ENCODE data around the gene MDC1. TPM values are rescaled to one million over a fixed set of nuclear protein-coding genes. Genes with fewer than 3 reads are reported as not detected.
"Not testable (repeated sequence)": the region's sequence is repeated elsewhere in the genome, so short reads cannot be mapped to it uniquely, and the experiment has no call there.

Gene MDC1
- total RNA-seq, 2 experiments from 2014 or later, result 79.5 to 88.7 TPM

- peaks cover 1% of the 10 kb centered on the region for H3K27me3 Mint-ChIP-seq
Observed at GRCh38 chr6:30722280-30723112, 5.4 kb upstream of the MDC1 start.

GRCh38 chr6:30722025-30722279 lies 4.9 kb upstream of the MDC1 start:
- H3K4me1 Mint-ChIP-seq (ENCODE audit: low read depth), result peaks cover 44% of the 10 kb centered on the region
- peak; percentile 39 for DNase-seq
- H3K27me3 Mint-ChIP-seq, H3K9me3 Mint-ChIP-seq: not testable (repeated sequence)
- intact Hi-C loops (cut with micrococcal nuclease), result loop anchor here (1.0 to 10.0 kb wide), 3 partner anchors 15 to 363 kb away; no protein-coding TSS in a partner anchor
- H3K27ac Mint-ChIP-seq, result peak overlapping the region; percentile 95
- ChIA-PET POLR2A (interaction anchor here (0.8 to 9.7 kb wide), 11 partner anchors 8 to 240 kb away, joined by 3 to 209 read pairs (median 5); partner anchors contain the start of genes C6orf136, MRPS18B, NRM and PPP1R18), CTCF (interaction anchor here (0.7 to 24.6 kb wide), 21 partner anchors 9 to 240 kb away, joined by 3 to 628 read pairs (median 5); partner anchors contain the start of genes ATAT1, C6orf136, DHX16 and MRPS18B)
- peak overlapping the region; percentile 92 for H3K4me3 Mint-ChIP-seq
- peaks cover 54% of the 10 kb centered on the region for H3K36me3 Mint-ChIP-seq

More at GRCh38 chr6:30722280-30723112, 5.4 kb upstream of the MDC1 start:
- peaks cover 52% of the 10 kb centered on the region for H3K36me3 Mint-ChIP-seq
- DNase-seq, result peak; percentile 90
- no peaks in the 10 kb centered on the region for H3K9me3 Mint-ChIP-seq
- H3K27ac Mint-ChIP-seq, result peak overlapping the region; percentile 95
- intact Hi-C loops (cut with micrococcal nuclease), result loop anchor here (1.0 to 10.0 kb wide), 3 partner anchors 15 to 362 kb away; no protein-coding TSS in a partner anchor
- ChIA-PET CTCF (interaction anchor here (0.6 to 24.6 kb wide), 23 partner anchors 9 to 240 kb away, joined by 3 to 628 read pairs (median 4); partner anchors contain the start of genes ATAT1, C6orf136 and DHX16), POLR2A (interaction anchor here (0.7 to 9.7 kb wide), 14 partner anchors 9 to 240 kb away, joined by 3 to 209 read pairs (median 4); partner anchors contain the start of genes C6orf136, MRPS18B, NRM and PPP1R18)
- peak overlapping the region; percentile 92 for H3K4me3 Mint-ChIP-seq
- H3K4me1 Mint-ChIP-seq (ENCODE audit: low read depth), result peaks cover 44% of the 10 kb centered on the region

GRCh38 chr6:30721198-30722024 lies 4.3 kb upstream of the MDC1 start:
- Mint-ChIP-seq H3K27ac (peak overlapping the region; percentile 95), H3K4me3 (peak overlapping the region; percentile 92)
- DNase-seq, result peak; percentile 95

GRCh38 chr6:30720738-30721197 lies 3.7 kb upstream of the MDC1 start:
- peak; percentile 76 for DNase-seq
- POLR2A ChIA-PET, result interaction anchor here (0.7 to 9.7 kb wide), 7 partner anchors 10 to 150 kb away, joined by 3 to 209 read pairs (median 8); partner anchors contain the start of genes ABCF1, MRPS18B, NRM and PPP1R18
- CTCF ChIA-PET, result interaction anchor here (1.0 to 24.6 kb wide), 8 partner anchors 11 to 179 kb away, joined by 3 to 628 read pairs (median 8); partner anchors contain the start of genes DHX16, MRPS18B and PPP1R10
- intact Hi-C loops (cut with micrococcal nuclease), result loop anchor here (2.0 to 10.0 kb wide), 3 partner anchors 74 to 364 kb away; partner anchors contain the start of genes C6orf136 and HLA-E
- peak overlapping the region; percentile 95 for H3K27ac Mint-ChIP-seq
- H3K9me3 Mint-ChIP-seq, result no peaks in the 10 kb centered on the region
- peaks cover 62% of the 10 kb centered on the region for H3K36me3 Mint-ChIP-seq
- peaks cover 1% of the 10 kb centered on the region for H3K27me3 Mint-ChIP-seq
- H3K4me1 Mint-ChIP-seq (ENCODE audit: low read depth), result peaks cover 52% of the 10 kb centered on the region
- H3K4me3 Mint-ChIP-seq, result peak overlapping the region; percentile 92

More at GRCh38 chr6:30721198-30722024, 4.3 kb upstream of the MDC1 start:
- Mint-ChIP-seq H3K9me3 (no peaks in the 10 kb centered on the region), H3K4me1 (ENCODE audit: low read depth) (peaks cover 48% of the 10 kb centered on the region), H3K27me3 (peaks cover 1% of the 10 kb centered on the region), H3K36me3 (peaks cover 59% of the 10 kb centered on the region)
- ChIA-PET POLR2A (interaction anchor here (0.7 to 9.7 kb wide), 13 partner anchors 9 to 239 kb away, joined by 3 to 209 read pairs (median 4); partner anchors contain the start of genes C6orf136, MRPS18B, NRM and PPP1R18), CTCF (interaction anchor here (0.7 to 24.6 kb wide), 17 partner anchors 10 to 180 kb away, joined by 3 to 628 read pairs (median 6); partner anchors contain the start of genes DHX16, MRPS18B and PPP1R10)
- intact Hi-C loops (cut with micrococcal nuclease), result loop anchor here (1.0 to 10.0 kb wide), 5 partner anchors 16 to 363 kb away; partner anchors contain the start of genes C6orf136 and HLA-E

GRCh38 chr6:30719791-30720737 lies 3.0 kb upstream of the MDC1 start, which contains the start of gene TUBB:
Gene TUBB, plus strand, starts transcription at chr6:30720352. Its CDS starts 155 bp downstream, at chr6:30720507.
- Mint-ChIP-seq H3K9me3 (no peaks in the 10 kb centered on the region), H3K27me3 (peaks cover 1% of the 10 kb centered on the region), H3K4me1 (ENCODE audit: low read depth) (peaks cover 55% of the 10 kb centered on the region), H3K27ac (peak within 1 kb of the TSS; percentile 95), H3K36me3 (peaks cover 64% of the 10 kb centered on the region), H3K4me3 (peak within 1 kb of the TSS; percentile 92)
- peak; percentile 97 for DNase-seq
- ChIA-PET CTCF (interaction anchor here (0.6 to 24.6 kb wide), 4 partner anchors 11 to 124 kb away, joined by 3 to 628 read pairs (median 5); partner anchors contain the start of gene DHX16), POLR2A (interaction anchor here (0.7 to 9.7 kb wide), 6 partner anchors 10 to 149 kb away, joined by 3 to 209 read pairs (median 11); partner anchors contain the start of genes ABCF1, MRPS18B, NRM and PPP1R18)
- intact Hi-C loops (cut with micrococcal nuclease), result loop anchor here (2.0 to 10.0 kb wide), 3 partner anchors 73 to 365 kb away; partner anchors contain the start of genes C6orf136 and HLA-E

GRCh38 chr6:30719356-30719755 lies 2.3 kb upstream of the MDC1 start:
- ChIA-PET POLR2A (interaction anchor here (9.7 kb wide), 1 partner anchor 34 kb away, joined by 209 read pairs; the partner anchor contains the start of genes NRM and PPP1R18), CTCF (interaction anchor here (0.6 to 24.6 kb wide), 5 partner anchors 11 to 123 kb away, joined by 3 to 628 read pairs (median 3); partner anchors contain the start of gene DHX16)
- Mint-ChIP-seq H3K4me1 (ENCODE audit: low read depth) (peaks cover 54% of the 10 kb centered on the region), H3K36me3 (peaks cover 64% of the 10 kb centered on the region), H3K4me3 (peak overlapping the region; percentile 92), H3K9me3 (no peaks in the 10 kb centered on the region), H3K27ac (peak overlapping the region; percentile 95), H3K27me3 (peaks cover 1% of the 10 kb centered on the region)
- no peak for DNase-seq
- intact Hi-C loops (cut with micrococcal nuclease), result no loop called here

- not testable (repeated sequence) for H3K27me3 Mint-ChIP-seq, DNase-seq, H3K9me3 Mint-ChIP-seq
- H3K4me3 Mint-ChIP-seq, result peak overlapping the region; percentile 92
- peaks cover 62% of the 10 kb centered on the region for H3K36me3 Mint-ChIP-seq
- ChIA-PET CTCF (interaction anchor here (0.7 to 24.6 kb wide), 5 partner anchors 11 to 372 kb away, joined by 3 to 628 read pairs (median 3); partner anchors contain the start of gene DHX16), POLR2A (interaction anchor here (0.8 to 9.7 kb wide), 8 partner anchors 13 to 112 kb away, joined by 3 to 209 read pairs (median 6); partner anchors contain the start of genes DHX16, IER3, MRPS18B and NRM)
- peak overlapping the region; percentile 99 for H3K27ac Mint-ChIP-seq
- peaks cover 41% of the 10 kb centered on the region for H3K4me1 Mint-ChIP-seq (ENCODE audit: low read depth)
- intact Hi-C loops (cut with micrococcal nuclease), result loop anchor here (1.0 to 2.0 kb wide), 5 partner anchors 24 to 161 kb away; partner anchors contain the start of genes ABCF1, FLOT1, GNL1 and MRPS18B
Observed at GRCh38 chr6:30717845-30718720, 1.0 kb upstream of the MDC1 start.

- H3K27me3 Mint-ChIP-seq, result no peaks in the 10 kb centered on the region
- H3K36me3 Mint-ChIP-seq, result peaks cover 62% of the 10 kb centered on the region
- ChIA-PET CTCF (interaction anchor here (0.5 to 24.6 kb wide), 6 partner anchors 9 to 371 kb away, joined by 3 to 628 read pairs (median 4); partner anchors contain the start of gene DHX16), POLR2A (interaction anchor here (0.7 to 9.7 kb wide), 11 partner anchors 11 to 159 kb away, joined by 3 to 209 read pairs (median 5); partner anchors contain the start of genes DHX16, IER3, MRPS18B and NRM)
- no peak for DNase-seq
- peak overlapping the region; percentile 99 for H3K27ac Mint-ChIP-seq
- peaks cover 45% of the 10 kb centered on the region for H3K4me1 Mint-ChIP-seq (ENCODE audit: low read depth)
- H3K4me3 Mint-ChIP-seq, result peak overlapping the region; percentile 92
- no peaks in the 10 kb centered on the region for H3K9me3 Mint-ChIP-seq
- intact Hi-C loops (cut with micrococcal nuclease), result loop anchor here (1.0 to 2.0 kb wide), 5 partner anchors 25 to 160 kb away; partner anchors contain the start of genes ABCF1, FLOT1, GNL1 and MRPS18B
Observed at GRCh38 chr6:30716879-30717128, 277 bp downstream of the MDC1 start.

GRCh38 chr6:30714263-30714662 lies 2.8 kb downstream of the MDC1 start:
- H3K27me3 Mint-ChIP-seq, result no peaks in the 10 kb centered on the region
- CTCF ChIA-PET, result no interaction called here
- no peak overlapping the region for H3K27ac Mint-ChIP-seq
- H3K4me3 Mint-ChIP-seq, result no peak overlapping the region
- peaks cover 62% of the 10 kb centered on the region for H3K36me3 Mint-ChIP-seq
- H3K9me3 Mint-ChIP-seq, result no peaks in the 10 kb centered on the region
- peaks cover 43% of the 10 kb centered on the region for H3K4me1 Mint-ChIP-seq (ENCODE audit: low read depth)
- intact Hi-C loops (cut with micrococcal nuclease), result no loop called here
- no peak for DNase-seq
- POLR2A ChIA-PET, result no interaction called here
